GM19452 (cell line): ENCODE results near the gene TPGS2.
"Not testable (repeated sequence)": the region's sequence is repeated elsewhere in the genome, so short reads cannot be mapped to it uniquely, and the experiment has no call there.

Experiments
- ATAC-seq: cut with Tn5 transposase; IDR thresholded peaks from one replicate; pipeline ENCODE4 v1.9.1; 2021; ENCODE audit not compliant: unreplicated experiment

The TPGS2 gene, protein sequence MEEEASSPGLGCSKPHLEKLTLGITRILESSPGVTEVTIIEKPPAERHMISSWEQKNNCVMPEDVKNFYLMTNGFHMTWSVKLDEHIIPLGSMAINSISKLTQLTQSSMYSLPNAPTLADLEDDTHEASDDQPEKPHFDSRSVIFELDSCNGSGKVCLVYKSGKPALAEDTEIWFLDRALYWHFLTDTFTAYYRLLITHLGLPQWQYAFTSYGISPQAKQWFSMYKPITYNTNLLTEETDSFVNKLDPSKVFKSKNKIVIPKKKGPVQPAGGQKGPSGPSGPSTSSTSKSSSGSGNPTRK

GRCh38 chr18:36828630-36829361 lies at the start of gene TPGS2, which contains the start of gene KIAA1328:
Gene TPGS2 (minus strand): TSS chr18:36829002. CDS start chr18:36828767, 235 bp downstream.
Gene KIAA1328 (plus strand): TSS chr18:36829127. CDS start chr18:36829139, 12 bp downstream.
- ATAC-seq = peak; percentile 95

DNA sequence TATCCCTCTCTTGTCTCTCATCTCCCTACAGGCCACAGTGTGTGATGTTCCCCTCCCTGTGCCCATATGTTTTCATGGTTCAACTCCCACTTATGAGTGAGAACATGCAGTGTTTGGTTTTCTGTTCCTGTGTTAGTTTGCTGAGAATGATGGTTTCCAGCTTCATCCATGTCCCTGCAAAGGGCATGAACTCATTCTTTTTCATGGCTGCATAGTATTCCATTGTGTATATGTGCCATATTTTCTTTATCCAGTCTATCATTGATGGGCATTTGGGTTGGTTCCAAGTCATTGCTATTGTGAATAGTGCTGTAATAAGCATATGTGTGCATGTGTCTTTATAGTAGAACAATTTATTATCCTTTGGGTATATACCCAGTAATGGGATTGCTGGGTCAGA lies 45.0 kb upstream of the TPGS2 start:
- not testable (repeated sequence) for ATAC-seq

GRCh38 chr18:36872329-36872728 lies 43.5 kb upstream of the TPGS2 start:
- no peak for ATAC-seq

DNA sequence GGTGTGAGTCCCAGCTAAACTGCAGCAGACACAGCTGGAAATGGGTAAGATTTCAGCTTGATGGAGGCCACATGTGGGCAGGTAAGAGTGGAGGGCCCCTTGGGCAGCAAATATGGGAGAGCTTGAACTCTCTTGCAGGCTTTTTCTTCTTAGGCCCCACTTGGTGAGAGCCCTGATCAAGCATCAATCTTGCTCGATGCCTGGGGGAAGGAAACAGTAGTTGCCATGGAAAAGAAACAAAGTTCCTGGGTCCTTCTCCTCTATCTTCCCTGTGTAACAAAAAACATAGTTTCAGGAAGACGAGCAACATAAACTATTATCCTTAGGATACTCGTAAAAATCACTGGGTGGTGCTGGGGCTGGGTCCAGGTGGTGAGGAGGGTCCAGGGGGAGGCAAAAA lies 43.0 kb upstream of the TPGS2 start:
- ATAC-seq = no peak

DNA sequence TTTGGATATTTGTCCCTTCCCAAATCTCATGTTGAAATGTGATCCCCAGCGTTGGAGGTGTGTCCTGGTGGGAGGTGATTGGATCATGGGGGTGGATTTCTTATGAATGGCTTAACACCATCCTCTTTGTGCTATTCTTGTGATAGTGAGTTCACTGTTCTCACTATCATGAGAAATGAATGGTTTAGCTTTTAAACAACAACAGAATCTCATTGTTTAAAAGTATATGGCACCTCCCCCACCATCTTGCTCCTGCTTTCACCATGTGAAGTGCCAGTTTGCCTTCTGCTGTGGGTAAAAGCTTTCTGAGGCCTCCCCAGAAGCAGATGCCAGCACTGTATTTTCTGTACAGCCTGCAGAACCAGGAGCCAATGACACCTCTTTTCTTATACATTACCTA lies 38.3 kb upstream of the TPGS2 start:
- ATAC-seq = no peak

GRCh38 chr18:36862182-36862581 lies 33.4 kb upstream of the TPGS2 start:
- ATAC-seq = no peak

DNA sequence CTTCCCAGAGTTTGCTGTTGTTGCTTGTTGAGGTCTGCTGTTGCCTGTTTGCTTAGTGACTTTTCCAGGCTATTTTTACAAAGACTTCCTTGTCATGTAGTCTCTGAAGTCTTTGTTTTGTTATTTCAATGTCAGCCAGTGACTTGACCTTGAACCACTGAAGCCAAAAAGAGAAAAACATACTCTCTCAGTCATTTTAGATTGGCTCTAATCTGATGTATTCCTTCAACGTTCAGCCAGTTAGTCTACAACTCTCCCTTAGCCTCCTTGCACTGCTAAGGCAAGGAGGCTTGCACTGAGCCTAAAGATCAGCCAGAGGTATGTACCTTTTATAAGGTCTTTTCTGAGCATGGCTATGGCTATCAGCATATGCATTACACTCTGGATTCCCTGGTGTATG lies 28.0 kb upstream of the TPGS2 start:
- ATAC-seq = no peak

GRCh38 chr18:36851202-36851590 lies 22.4 kb upstream of the TPGS2 start:
- ATAC-seq = no peak

GRCh38 chr18:36850527-36851201 lies 21.9 kb upstream of the TPGS2 start:
- ATAC-seq = no peak

DNA sequence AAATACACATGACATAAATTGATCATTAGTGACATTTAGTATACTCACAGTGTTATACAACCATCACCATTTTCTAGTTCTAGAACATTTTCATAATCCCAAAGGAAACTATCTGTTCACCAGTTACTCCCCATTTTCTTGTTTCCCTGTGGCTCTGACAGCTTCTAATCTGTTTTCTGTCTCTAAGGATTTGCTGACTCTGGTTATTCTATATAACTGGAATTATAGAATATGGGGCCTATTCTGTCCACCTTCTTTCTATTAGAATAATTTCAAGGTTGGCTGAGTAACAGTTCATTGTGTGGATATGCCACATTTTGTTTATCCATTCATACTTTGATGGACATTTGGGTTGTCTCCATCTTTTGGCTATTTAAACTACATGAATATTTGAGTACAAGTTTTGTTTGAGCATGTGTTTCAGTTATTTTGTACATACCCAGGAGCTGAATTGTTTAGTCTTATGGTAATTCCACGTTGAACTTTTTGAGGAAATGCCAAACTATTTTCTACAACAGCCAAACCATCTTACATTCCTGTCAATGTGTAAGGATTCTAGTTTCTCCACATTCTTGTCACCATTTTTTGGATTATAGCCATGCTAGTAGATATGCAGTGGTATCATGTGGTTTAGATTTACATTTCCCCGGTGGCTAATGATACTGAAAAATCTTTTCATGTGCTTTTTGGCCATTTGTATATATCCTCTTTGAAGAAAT lies 20.6 kb upstream of the TPGS2 start:
- no peak for ATAC-seq

DNA sequence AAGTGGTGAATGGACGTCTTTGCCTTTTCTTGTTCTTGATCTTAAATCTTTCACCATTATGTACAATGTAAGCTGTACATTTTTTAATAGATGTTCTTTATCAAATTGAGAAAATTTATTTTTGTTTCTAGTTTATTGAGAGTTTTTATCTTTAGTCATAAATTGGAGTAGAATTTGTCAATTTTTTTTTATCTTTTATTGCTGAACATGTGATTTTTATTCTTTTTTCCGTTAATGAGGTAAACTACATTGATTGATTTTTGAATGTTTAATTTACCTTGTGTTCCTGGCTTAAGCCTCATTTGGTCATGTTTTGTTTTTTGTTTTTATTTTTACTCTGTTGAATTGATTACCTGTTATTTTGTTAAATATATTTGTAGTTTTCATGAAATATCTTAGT lies 19.8 kb upstream of the TPGS2 start:
- no peak for ATAC-seq

DNA sequence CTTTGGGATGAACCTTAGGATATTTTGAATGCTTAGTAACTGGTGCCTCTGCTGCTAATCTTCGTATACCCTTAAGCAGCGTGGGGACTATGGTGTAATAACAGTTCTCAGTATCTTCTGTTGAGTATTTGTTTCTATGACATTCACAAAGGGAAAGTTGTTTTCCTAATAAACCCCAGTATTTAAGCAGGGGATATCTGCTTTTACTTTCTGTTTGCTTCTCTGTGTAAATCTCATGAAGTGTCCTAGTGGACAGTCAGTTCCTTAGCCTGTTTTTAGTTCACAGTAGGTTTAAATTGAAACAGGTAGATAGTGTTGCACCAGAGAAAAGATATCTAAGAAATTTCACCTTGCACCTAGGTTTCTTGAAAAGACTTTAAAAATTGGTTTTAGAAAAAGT lies 15.0 kb upstream of the TPGS2 start:
- no peak for ATAC-seq

DNA sequence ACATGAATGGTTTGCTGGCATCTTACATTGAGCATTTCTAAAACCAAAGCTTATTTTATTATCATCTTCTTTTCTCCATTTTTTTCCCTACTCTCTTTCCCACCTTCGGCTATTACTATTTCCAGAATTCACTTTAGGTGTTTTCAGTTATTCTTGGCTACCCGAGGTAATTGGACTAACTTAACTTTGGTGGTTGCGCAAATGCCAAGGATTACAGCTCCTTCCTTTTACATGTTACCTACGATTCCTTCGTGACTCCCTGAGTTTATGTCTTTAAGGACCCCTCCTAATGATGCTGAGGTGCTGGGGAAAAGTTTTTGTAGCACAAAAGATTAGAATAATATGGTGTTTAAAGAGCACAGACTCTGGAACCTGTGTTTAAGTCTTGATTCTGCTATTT lies 14.4 kb upstream of the TPGS2 start:
- no peak for ATAC-seq

- no peak for ATAC-seq
These were observed 11.0 kb upstream of the TPGS2 start for GRCh38 chr18:36839835-36840234.

DNA sequence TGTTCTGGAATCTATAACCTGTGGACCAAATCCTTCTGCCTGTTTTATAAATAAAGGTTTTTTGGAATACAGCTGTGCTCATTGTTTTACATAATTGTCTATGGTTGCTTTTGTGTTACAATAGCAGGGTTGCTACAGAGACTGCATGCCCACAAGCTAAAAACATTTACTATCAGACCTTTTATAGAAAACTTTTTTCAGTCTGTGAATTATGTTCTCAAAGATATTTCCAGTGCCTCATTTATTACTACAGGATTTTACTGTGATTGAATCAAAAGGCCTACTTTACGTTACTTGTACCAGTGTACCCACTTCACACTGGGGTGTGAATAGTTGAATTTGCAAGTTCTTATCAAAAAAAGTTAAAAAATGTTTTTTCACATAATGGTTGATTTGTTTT lies 7.1 kb upstream of the TPGS2 start:
- ATAC-seq = no peak

GRCh38 chr18:36833120-36833519 lies 4.3 kb upstream of the TPGS2 start:
- ATAC-seq = no peak

- ATAC-seq = no peak
These were observed 2.3 kb upstream of the TPGS2 start for GRCh38 chr18:36831139-36831538.

DNA sequence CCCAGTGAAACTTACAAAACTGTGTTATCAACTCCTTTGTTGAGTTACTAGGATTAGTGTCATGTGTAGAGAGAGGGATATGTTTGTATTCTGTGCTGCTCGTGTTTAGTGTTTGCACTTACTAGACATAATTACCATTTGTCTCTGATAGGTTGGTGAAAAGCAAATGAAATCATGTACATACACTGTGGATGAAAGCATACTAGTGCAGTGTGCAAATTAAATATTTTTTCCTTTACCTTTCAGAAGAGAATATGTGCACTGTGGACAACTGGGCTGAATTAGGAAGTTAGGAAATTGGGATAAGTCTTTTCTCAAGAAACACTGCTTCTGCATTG lies 1.3 kb upstream of the TPGS2 start:
- ATAC-seq = no peak

DNA sequence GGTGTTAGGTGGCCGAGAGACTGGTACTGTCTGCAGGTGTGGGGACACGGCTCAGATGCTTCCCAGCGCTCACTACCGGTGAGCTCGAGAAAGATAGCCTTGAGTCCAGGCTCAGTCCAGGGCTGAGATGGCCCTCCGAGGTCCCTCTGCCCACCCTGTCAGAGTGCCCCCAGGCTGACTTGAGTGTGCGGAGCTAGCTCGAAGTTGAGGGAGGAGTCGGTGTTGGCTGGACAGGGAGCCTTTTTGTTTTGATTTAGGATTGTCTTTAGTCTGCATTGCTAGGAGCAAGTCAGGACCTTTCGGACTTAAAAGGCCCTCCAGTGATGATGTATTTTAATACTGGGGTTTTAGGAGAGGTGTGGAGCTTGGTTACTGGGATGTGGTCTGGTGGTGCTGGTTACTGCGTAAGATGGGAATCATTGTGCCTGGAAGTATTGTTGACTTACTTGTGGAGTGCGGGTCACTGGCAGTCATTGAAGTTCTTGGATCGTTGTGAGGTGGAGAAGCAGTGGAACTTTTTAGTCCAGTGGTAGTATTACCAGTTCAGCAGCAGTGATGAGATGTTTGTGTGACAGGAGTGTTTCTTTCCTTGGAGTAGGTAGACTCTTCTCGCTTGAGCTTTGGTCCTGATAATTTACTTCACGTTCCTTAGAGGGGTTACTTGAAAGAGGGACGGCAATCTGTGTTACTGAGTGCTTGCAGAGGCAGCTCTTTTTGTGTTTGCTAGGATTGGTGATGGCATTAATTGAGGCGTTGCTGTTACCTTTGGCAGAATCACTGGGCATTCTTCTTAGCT lies 758 bp upstream of the TPGS2 start:
- no peak for ATAC-seq

DNA sequence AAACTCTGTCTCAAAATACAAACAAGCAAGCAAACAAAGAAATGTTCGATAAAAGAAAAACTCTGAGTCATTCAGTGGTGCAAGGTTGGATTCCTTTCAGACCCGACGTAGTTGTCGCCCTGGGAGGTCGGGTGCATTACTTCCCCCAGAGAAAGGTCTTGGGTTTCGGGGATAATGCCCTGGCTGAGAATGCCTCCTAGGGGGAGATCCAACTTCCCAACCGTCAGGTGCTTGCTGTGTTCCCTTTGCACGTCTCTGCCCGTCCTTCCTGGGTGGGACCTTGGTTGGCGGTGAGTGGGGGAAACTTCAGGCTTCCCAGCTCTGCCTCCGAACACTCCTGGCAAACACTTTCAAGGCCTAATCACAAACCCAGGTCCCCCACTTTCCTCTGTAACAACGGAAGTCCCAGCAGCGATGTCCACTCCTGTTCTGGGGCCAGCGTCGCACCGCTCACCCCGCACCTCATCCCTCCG lies 609 bp downstream of the TPGS2 start:
- ATAC-seq = no peak

DNA sequence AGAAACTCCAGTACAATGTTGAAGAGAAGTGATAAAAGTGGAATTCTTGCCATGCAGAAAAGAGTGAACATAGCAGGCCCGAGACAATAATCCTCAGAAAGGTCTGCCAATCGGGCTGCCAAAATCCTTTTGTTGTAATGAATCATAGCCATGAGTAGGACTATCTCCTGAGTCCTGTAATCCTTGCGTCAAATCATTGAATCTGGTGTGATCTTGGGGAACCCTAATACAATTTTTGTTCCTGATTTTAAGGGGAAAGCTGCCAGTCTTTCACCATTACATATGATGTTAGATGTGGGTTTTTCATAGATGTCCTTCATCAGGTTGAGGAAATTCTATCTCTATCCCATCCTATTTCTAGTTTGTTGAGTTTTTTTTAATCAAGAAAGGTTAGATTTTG lies 2.2 kb downstream of the TPGS2 start:
- no peak for ATAC-seq
